NCI-H1436 (cell line): ENCODE results near the gene ADAMTS14.
A peak's percentile ranks its signal among the peaks of the same experiment; 100 is the strongest.

Experiments used
- DNase-seq: peaks from one replicate; lab custom pipeline; 2025; lab: John Stamatoyannopoulos, UW

Gene ADAMTS14

DNA sequence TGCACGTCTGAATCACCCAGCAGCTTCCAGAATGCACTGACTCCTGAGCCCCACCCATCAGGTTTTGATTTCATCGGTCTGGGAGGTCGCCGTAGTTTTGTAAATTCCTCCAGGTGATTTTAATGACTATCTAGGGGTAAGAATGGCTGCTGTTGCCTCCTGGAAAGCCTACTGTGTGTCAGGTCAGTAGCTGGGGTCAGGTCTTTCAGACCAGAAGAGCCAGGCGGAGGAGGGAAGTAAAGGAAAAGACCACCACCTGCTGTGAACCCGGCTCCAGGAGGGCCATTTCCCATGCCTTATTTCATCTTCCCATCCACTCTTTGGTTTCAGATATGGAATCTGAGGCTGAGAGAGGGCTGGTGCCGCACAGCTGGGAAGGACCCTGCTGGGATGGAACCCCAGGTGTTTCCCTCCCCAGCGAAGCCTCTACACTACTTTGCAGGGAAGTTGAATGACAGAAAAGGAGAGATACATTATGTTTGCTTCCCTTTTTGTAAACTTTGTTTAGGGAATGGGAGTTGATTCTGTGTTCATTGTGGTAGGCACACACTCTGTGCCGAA is 19.8 kb downstream of the ADAMTS14 start:
- no peak for DNase-seq

DNA sequence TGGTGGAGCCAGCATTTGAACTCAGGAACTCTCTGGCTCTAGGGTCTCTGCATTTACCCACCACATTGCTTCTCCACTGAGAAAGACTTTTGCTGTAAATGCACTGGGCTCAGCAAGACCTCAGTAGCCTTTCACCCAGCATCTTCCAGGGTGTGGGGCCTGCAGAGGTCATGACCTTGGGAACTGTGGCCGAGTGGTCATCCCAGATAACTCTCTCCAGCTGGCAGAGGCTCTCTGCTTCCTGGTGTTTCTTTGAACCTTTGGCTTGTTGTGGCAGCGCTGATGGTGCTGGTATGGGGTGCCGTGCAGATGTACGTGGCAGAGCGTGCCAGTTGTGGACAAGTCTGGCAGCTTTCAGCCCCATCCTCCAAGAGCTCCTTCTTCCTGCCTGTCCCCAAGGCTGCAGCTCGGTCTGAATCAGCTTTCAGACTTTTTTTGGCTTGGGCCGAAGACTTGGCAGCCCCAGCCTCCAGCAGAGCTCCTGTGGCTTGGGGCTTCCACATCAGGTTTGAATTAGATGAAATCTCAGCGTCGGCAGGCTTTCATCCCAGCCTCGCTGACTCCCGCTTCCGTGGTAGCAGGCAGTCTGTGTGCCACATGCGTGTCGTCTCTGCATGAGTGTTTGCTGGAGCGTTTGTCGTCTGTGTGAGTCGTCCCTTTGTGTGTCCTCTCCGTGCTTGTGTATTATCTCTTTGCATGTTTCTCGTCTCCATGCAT is 21.5 kb downstream of the ADAMTS14 start:
- no peak for DNase-seq

DNA sequence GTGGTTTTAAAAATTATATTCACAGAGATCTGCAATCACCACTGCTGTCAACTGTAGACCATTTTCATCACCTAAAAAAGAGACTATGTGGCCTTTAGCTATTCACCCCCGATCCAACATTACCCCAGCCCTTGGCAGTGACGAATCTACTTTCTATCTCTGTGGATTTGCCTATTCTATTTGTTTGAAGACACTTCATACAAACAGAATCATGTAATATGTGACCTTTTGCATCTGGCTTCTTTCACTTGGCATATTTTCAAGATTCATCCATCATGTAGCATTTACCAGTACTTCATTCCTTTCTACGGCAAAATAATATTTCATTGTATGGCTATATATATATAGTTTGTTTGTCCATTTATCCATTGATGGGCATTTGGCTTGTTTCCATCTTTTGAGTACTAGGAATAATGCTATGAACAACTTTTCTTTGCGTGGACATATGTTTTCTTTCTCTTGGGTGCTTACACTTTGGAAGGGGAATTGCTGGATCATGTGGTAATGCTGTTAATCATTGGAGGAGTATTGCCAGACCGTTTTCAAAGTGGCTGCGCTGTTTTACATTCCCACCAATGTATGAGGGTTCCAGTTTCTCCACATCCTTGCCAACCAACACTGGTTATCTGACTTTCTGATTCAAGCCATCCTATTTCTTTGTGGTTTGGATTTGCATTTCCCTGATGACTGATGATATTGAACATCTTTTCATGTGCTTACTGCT is 22.3 kb downstream of the ADAMTS14 start:
- no peak for DNase-seq

DNA sequence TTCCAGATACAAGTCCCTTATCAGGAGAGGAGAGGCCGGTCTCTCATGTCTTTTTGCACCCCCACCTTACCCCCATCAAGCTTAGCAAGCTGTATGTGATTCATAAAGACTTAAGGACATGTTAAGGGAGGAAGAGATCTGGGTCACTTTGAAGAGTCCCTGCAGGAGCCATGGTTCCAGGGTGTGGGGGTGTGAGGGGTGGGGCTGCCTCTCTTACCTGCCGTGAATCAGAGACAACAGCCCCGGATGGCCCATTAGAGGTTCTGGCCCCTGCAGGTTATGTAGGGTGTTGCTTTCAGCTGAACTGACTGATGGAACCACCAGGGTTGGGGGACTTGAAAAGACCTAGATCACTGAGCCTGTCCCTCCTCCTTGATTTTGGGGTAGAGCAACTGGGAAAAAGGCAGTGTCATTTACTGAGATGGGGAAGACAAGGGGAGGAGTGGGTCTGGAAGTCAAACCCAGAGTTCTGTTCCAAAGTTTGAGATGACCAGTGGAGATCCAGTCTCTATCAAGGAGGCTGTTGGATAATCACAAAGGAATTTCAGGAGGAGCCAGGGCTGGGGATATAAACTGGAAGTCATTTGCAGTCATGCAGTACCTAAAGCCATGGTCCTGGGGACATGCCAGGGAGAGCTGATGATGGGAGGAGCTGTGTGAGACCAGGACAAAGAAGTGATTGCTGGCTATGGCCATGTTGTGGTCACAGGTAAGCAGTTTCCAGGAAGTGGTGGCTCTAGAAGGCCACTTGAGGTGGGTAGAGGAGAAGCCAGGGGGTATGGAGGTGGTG is 23.1 kb downstream of the ADAMTS14 start:
- DNase-seq, result no peak

DNA sequence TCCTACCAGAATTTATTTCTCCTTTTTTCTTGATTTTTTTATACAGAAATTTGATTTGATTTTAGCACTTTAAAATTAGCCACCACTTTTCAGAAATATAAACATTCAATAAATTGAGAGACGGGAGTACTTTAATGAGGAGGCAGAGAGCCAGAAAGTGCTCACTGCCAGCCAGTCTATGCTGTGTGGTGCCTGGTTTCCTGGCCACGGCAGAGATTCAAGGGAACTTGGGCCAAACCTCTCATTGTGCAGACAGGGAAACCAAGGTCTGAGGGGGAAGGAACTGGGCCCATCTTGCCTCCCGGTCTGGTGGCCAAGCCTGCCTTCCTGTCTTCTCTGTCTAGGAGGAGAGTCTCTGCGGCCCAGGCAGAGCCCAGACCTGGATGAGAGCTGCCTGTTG is 25.9 kb downstream of the ADAMTS14 start:
- no peak for DNase-seq

DNA sequence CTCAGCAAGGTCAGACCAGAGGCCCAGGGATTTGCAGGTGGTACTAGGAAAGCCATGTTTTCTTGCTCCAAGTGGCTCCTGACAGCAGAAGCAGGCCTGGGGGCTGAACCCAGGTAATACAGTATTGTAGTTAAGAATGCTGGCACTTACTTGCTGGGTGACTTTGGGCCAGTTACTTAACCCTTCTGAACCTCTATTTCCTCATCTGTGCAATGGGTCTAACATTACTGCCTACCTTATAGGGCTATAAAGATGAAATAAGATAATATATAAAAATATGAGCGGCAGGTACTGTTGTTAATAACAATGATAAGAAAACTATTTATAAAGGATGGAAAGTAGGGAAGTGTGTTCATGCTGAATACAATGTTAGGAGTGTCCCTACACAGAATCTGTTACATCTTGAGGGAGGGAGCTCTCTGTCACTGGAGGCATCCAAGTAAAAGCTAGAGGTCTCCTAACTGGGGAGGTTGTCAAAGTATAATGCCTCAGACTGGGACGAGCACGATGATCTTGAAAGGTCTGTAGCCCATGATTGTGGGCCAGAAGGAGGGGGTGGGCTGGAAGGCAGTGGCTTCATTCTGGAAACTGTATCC is 26.9 kb downstream of the ADAMTS14 start:
- no peak for DNase-seq

DNA sequence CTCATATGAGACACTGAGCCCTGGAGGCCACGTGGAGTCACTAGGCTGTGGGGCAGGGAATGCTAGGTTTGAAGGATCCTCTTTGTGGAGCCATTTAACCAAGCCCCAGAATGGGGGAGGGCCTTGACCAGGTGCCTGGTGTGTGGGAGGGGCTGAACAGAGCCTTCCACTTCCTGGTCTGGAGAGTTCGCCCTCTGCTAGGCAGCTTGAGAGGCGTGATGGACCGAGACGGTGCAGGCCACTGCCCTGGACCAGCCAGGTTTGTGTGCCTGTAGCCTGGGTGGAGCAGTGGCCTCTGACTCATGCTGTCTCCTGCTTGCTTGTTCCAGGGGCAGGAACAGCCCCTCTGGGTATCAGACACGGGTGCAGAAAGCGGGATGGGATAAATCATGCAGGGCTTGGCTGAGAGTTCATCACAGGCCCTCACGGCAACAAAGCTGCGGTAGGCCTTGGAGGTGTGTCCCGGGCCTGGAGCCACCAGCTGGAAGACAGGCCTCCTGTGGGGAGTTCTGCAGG is 27.4 kb downstream of the ADAMTS14 start:
- DNase-seq, result no peak

DNA sequence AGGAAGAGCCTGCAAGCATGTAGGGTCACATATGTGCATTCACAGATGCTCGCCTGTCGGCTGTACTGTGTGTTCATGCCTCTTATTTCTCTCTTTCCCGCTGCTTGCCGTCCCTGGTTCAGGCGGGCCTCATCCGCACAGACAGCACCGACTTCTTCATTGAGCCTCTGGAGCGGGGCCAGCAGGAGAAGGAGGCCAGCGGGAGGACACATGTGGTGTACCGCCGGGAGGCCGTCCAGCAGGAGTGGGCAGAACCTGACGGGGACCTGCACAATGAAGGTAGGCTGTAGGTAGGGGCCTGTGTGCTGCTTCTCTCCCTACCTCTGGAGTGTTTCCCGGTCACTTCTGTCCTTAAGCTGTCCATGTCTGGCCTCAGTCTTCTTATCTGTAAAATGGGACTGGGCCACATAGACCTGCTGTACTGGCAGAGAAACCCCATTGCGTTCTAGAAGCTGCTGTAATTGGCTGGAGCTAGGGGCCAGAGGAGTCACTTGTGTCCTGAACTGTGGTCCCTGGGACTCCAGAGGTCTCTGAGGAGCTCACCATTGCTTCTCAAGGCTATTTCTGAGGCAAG is 30.0 kb downstream of the ADAMTS14 start:
- DNase-seq, result no peak

DNA sequence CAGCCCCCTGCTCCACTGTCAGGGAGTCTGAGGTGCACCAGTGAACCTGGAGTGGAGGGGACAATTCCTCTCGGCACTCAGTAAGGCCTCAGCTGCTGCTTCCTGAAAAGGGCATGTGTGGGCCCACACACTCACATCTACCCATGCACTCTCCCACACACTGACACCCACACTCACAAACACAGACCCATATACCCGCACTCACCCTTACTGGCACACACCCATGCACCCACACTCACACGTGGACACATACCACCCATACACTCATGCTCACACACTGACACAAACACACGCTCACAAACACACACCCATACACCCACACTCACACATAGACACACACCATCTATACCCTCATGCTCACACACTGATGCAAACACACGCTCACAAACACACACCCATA is 31.9 kb downstream of the ADAMTS14 start:
- no peak for DNase-seq

DNA sequence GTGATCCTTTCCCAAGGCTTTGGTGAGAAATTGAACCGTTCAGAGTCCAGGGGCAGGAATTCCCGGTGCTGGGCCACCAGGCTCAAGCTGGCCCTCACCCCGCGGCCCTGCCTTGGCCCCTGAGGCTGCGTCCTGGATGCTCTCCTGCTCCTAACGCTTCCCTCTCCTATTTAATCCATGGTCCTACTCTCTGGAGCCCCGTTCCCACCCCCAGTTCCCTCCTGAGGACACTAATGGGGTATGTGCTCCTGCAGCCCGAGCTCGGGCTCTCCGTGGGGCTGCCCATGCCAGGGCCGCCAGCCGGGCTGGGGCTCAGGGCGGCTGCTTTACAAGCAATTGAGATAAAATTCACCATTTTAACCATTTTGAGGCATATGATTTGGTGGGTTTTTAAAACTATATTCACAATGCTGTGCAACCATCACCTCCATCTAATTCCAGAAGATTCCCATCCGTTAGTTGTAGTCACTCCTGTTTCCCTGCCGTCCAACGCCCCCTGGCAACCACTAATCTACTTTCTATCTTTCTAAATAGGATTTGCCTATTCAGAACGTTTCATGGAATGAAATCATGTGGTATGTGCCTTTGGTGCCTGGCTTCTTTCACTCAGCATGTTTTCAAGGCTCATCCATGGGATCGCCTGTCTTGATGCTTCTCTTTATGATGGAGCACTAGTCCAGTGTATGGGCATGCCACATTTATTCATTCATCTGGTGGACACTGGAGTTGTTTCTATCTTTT is 33.0 kb downstream of the ADAMTS14 start:
- no peak for DNase-seq

DNA sequence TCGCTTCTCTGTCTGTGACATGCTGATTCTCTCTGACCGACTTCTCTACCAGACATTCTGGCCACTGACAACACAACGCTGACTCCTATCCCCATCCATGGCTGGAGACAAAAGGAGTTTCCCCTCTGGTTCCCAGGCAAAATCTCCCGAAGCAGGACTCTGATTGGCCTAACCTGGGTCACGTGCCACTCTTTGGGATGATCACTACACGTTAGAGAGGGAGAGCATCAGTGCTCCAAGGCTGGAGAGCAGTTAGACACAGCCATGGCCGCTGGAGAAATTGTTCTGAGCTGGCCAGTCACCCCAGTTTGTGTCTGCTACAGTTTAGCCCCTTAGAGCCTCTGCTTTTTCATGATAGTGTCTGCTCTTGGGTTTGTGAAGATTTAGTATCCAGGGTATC is 38.9 kb downstream of the ADAMTS14 start:
- DNase-seq, result no peak

DNA sequence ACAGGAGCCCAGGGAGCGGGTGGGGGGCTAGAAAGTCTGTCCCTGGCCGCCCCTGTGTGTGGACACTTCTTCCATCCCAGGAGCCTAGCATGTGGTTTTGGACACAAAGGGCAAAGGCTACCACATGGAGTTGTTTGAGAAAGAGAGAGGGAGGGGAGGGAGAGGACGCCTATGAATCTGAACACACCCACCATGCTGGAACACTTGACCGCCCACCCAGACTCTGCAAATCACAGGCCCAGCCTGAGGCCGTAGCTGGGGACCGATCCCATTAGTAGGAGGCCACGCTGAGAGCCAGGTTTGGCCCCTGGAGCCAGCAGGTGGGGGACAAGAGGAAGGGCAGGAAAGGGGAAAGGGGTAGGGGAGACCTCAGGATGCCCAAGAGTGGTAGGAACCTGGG is 39.6 kb downstream of the ADAMTS14 start:
- no peak for DNase-seq

DNA sequence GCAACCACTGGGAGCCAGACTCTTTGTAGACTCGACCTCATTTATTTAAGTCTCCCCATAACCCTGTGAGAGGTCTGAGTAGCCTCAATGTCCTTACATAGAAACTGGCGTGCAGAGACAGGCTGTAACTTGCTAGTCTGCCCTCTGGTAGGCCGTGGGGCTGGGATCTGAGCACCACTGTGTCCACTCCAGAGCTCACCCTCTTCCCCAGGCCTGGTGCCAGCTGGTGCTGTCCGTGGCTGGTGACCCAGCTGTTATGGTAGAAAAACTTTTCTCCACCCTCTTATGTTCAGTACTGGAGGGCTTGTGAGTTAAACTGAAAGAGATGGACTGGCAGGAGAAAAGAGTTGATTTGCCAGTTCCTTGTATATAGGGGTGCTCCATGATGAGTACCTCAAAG is 41.9 kb downstream of the ADAMTS14 start:
- no peak for DNase-seq

DNA sequence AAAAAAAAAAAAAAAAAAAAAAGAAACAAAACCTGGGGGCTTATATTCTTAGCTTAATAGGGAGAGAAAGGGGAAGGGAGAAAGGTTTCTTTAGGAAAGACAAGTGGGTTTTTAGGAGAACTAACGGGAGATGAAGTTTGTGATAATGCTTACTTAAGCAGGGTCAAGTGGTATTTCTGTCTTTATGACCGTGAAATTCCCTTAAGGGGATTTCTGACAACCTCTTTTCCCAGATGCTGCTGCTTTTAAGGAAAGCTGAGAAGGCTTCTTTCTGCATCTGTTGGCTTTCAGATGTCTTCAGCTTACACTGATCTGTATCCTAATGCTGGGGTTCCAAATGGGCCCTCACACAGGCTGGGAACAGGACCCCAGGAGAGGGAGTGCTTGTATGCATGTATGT is 42.6 kb downstream of the ADAMTS14 start:
- no peak for DNase-seq

DNA sequence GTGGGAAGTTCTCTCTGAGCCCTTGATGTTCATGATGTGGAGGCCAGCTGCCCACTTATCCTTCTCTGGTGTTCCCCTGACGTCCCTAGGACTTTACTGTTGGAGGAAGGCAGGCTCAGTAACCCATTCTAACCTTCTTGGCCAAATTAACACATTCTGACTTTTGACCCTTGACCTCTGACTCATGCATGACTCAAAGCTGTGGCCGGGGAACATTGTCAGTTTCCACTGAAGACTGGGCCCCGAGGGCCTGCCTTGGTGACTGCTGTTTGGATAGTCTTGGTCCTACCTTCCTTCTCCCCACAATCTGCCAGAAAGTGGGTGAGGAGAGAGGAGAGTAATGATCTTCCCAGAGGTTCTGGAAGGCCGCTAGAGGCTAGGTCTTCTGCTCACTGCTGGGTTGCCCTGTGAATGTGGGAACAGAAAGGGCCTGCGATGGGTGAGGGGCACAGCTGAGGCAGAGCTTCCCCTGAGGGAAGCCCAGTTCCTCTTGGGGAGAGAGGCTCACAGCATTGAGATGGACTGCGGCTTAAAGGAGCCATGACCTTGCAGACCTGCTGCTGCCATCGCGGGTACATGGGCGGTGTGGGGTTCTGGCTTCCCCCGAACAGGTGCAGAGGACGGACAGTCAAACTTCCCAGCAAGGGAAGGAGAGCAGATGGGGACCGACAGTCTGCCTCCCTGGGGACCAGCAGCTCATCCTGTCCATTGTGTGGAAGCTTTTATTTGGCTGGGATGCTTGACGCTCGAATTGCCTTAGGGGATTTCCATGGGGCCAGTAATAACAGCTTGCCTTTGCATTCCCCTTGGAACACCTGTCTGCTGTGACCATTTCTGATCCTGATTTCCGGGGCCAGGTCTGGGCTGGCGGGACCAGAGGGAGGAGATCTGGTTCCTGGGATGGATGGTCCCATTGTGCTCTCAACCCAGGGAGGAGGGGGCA is 43.8 kb downstream of the ADAMTS14 start:
- DNase-seq, result peak; percentile 45

DNA sequence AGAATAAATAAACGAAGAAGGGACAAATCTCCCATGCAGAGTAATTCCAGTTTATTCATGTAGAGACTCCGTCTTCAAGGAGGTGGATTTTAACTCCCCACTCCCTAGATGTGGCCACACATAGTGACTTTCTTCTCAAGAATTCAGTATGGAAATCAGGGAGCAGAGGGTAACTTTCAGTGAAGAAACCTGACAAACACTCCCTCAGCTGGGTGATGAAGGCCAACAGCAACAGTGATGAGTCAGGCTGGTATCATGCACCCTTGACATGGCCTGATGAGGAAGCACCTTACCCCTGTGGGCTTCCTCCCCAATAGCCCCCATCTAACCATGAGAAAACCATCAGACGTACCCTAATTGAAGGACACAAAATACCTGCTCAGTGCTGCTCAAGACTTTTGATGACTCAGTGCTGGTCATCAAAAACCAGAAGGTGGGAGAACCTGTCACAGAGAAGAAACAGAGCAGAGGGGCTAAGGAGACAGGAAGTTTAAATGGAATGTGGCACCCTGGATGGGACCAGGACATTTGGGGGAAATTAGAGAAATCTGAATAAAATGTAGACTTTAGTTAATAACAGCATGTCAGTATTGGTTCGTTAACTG is 50.6 kb downstream of the ADAMTS14 start:
- no peak for DNase-seq

DNA sequence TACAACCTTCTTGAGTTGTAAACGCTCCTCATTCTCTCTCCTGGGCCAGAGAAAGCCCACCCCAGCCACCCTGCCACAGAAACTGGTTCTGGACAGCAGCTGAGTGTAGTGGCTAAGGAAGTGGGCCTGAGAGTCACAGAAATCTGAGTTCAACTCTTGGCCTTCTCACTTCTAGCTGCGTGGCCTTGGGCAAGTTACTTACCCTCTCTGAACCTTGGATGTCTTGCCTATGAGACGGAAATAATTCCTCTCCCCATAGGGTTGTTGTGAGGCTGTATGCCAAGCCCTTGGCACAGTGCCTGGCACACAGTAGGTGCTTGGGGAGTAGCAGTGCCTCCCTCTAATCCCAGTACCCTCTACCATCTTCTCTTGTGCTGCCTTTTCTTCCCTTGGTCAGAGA is 51.5 kb downstream of the ADAMTS14 start:
- DNase-seq, result no peak

DNA sequence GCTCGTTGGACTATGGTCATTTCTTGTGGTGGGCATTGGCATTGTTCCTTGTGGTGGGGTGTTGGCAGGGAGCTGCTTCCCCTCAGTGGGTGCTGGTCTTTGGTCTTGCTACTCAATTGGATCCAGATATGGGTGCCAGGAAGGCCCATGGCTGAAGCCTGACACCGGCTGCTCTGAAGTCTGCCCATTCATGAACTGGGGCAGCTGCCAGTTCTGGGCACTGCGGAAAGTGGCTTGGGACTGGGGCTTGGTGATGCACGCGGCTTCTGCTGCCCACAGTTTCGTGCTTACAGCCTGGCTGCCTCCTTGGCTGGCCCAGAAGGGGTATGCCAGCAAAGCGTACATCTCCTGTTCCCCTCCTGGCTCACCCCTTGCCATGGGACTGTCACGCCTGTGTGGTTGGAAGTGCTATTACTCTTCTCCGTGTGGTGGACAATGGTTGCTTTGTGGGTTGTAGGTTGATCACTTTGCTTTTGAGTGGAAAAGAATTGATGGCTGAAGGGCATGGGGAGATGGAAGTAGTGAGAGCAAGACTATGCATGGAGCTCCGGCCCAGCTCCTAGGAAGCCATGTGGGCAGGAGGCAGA is 54.7 kb downstream of the ADAMTS14 start:
- DNase-seq, result no peak

DNA sequence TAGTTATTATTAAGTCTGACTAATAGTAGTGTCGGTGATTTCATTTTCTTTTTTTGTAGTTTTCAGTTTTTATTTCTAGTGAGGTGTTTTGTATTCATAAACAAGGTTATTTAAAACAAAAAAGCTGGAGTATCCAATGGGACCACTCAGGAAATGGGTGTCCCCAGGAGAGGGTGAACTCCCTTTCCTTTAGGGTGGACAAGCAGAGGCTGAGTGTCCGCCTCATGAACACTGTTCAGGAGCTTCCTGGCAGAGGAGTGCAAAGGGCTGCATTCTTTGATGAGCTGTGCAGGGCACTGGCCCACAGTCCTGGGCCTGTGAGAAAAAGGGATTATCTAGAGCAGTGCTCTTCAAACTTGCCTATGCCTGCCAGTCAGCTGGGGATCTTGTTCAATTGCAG is 56.0 kb downstream of the ADAMTS14 start:
- DNase-seq, result no peak
